Measurements from ENCODE around the gene PLPPR3.

DNA sequence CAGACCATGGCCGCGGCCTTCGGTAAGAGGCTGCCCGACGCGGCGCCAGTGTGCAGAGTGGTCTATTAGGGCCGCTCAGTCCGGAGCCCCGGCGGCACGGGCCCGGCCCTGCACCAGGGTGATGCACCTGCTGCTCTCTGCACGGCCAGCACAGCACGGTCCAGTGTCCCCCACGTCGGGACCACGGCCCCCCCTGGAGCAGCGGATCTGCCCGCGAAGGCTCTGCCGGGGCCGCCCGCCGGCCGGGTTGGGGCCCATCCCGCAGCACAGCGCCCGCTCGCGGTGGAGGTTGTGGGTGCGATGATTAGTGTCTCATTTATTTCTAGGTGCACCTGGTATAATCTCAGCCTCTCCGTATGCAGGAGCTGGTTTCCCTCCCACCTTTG lies 16.6 kb downstream of the PLPPR3 start:
- TF ChIP-seq POLR2A (IDR thresholded peaks at IDR 0.05), result no peak
- TF ChIP-seq, protein P1, sequence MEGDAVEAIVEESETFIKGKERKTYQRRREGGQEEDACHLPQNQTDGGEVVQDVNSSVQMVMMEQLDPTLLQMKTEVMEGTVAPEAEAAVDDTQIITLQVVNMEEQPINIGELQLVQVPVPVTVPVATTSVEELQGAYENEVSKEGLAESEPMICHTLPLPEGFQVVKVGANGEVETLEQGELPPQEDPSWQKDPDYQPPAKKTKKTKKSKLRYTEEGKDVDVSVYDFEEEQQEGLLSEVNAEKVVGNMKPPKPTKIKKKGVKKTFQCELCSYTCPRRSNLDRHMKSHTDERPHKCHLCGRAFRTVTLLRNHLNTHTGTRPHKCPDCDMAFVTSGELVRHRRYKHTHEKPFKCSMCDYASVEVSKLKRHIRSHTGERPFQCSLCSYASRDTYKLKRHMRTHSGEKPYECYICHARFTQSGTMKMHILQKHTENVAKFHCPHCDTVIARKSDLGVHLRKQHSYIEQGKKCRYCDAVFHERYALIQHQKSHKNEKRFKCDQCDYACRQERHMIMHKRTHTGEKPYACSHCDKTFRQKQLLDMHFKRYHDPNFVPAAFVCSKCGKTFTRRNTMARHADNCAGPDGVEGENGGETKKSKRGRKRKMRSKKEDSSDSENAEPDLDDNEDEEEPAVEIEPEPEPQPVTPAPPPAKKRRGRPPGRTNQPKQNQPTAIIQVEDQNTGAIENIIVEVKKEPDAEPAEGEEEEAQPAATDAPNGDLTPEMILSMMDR (IDR thresholded peaks at IDR 0.05), result no peak

All from thyroid gland (tissue), 4 donors.